Cardiac septum (tissue), 1 donor: ENCODE data around the gene ZNF189. TPM values are rescaled to one million over a fixed set of nuclear protein-coding genes. Genes with fewer than 3 reads are reported as not detected.
"Not testable (repeated sequence)": the region's sequence is repeated elsewhere in the genome, so short reads cannot be mapped to it uniquely, and the experiment has no call there.

Source experiments
- DNase-seq: peaks from one replicate; pipeline ENCODE4 v3.0.0-alpha.2; 2020; ENCODE audit warnings: low spot score
- intact Hi-C: fragments of 100-400 bp; cut with DNase I; formaldehyde crosslinking; loops from one replicate; pipeline ENCODE4 v1.14.0; 2022
- total RNA-seq: library from RNA; stranded (reverse); fragmentation: NEBNext Ultra II Directional; extraction: Animal tissue kit (Norgen Biotek cat#: 25700); gene quantifications from one replicate; pipeline ENCODE4 v1.2.1, GENCODE V29; 2021
- donor health status: DM: no; HTN: no; CAD: no.

Gene ZNF189
- total RNA-seq, 1 donor from 2014 or later = 18.8 TPM

DNA sequence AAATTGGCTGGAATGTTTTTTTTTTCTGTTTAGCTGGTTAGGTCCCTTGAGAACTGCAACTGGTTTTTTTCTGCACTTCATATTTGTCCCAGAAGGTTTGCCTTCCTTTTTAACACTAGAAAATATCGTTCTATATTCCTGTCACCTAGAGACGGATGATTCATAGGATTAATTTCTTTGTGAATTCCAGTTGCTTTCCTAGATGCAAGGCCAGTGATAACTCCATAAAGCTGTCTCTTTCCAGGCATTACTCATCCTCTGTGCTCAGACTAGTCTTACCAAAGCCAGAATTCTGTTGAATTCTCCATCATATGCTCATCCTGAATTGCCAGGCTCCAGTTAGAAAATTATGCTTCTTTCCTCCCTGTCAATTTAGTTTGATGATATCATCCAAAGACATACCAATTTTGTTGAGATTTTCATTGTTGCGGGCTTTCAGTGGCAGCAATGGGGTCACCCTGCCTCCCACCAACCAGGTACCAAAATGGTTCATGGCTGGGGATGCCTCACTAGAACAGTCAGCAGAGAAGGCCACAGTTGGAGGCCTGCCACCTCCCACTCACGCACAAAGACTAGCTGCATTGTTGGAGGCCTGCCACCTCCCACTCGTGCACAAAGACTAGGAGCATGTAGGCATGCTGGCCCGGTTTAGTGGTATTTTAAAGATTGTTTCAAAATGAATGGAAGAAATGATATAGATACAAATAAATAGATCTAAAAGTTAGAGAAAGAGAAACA lies 22.4 kb upstream of the ZNF189 start:
- intact Hi-C loops = no loop called here
- no peak for DNase-seq

DNA sequence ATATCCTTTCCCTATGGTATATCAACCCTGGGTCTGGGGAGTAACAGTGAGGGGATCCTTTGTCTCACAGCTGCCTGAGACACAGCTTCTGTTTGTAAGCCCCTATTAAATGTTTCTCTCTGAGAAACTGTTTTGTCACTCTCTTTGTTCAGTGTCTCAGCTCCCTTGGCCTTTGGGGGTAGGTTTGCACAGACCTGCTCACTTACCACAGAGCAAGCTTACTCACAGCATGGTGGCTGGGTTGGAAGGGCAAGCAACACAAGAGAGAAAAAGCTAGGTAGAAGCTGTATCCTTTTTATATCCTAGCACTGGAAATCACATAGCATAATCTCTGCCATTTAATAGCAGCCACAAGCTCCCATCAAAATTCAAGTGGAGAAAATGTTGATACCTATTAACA lies 18.4 kb upstream of the ZNF189 start:
- intact Hi-C loops = no loop called here
- DNase-seq = no peak

GRCh38 chr9:101381118-101381517 lies 17.5 kb upstream of the ZNF189 start:
- intact Hi-C loops = no loop called here
- no peak for DNase-seq

DNA sequence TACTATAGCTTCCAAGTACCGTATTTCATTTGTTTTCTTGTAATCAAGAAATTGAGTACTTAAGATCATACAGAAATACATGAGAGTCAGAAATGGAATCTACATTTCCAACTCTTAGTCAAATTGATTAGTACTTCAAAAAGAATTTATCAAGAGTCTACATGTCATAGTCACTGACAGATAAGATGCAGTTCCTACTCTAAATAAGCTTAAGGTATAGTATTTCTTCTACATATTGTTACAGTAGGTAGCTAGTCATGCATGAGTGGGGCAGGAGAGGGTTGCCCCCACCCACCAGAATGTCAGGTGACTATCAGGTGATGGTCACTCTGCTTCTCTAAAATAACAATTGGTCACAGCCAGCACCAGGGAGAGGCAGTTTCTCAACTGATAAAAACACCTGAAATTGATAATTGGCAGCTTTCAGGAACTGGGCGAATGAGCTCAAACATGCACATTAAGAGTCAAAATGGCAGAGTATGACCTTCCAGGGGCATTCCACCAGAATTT lies 16.8 kb upstream of the ZNF189 start:
- no peak for DNase-seq
- intact Hi-C loops = no loop called here

DNA sequence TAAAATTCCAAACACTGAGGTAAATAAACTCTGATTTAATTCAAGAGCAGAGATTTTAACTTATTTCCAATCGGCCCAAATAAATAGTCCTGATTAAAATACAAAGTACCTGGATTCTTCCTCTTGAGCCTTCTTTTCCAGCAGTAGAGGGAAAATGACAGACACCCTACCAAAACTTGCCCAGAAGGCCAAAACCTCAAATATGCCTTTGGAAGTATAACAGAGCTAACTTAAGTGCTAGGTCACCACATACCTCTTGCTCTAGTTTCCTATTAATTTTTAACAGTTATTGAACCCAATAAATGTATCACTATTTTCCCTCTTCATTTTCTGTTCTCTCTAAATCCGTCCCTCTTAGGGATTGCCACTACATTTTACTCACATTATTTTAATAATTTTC lies 15.3 kb upstream of the ZNF189 start:
- intact Hi-C loops = no loop called here
- DNase-seq = no peak

DNA sequence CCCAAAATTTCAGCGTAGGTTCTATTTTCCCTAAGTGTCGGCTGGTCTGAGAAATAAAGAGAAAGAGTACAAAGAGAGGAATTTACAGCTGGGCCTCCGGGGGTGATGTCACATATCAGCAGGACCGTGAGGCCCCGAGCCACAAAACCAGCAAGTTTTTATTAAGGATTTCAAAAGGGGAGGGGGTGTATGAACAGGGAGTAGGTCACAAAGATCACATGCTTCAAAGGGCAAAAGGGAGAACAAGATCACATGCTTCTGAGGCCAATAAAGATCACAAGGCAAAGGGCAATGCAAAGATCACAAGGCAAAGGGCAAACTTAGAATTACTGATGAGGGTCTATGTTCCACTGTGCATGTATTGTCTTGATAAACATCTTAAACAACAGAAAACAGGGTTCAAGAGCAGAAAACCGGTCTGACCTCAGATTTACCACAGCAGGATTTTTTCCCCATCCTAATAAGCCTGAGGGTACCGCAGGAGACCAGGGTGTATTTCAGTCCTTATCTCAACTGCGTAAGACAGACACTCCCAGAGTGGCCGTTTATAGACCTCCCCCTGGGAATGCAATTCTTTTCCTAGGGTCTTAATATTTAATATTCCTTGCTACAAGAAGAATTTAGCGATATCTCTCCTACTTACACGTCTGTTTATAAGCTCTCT lies 13.6 kb upstream of the ZNF189 start, which contains the start of gene BAAT:
BAAT (minus strand) TSS at position 134 of the 664 bp plus-strand sequence. CDS start 13,602 bp downstream, outside the sequence.
- DNase-seq, intact Hi-C loops: not testable (repeated sequence)

GRCh38 chr9:101387871-101388506 lies 10.7 kb upstream of the ZNF189 start:
- DNase-seq = no peak
- intact Hi-C loops = no loop called here

DNA sequence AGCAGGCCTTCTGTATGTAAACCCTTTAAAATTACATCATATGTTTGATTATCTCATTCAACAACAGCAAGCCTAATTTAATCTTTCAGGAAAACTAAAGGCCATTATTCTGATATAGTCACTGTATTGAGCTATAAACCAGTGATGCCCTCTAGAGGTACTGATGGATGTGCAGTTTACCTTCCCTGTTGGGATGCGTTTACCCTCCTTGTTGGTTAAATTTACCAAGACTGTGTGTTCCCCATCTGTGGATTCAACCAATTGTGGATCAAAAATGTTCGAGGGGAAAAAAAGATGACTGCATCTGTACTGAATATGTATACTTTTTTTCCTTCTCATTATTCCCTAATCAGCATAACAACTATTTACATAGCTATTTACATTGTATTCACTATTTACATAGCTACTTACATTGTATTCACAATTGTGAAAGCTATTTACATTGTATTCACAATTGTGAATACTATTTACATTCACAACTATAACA lies 10.1 kb upstream of the ZNF189 start:
- intact Hi-C loops = no loop called here
- no peak for DNase-seq

DNA sequence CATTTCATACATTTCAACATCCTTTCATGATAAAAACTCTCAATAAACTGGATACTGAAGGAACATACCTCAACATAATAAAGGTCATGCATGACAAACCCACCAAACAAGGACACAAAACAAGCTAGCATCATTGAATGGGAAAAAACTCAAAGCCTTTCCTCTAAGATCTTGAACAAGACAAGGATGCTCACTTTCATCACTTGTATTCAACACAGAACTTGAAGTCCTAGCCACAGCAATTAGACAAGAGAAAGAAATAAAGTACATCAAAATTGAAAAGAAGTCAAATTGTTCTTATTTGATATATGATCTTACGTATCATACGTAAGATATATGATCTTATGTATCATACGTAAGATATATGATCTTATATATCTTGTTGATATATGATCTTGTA lies 5.5 kb upstream of the ZNF189 start:
- DNase-seq = no peak

DNA sequence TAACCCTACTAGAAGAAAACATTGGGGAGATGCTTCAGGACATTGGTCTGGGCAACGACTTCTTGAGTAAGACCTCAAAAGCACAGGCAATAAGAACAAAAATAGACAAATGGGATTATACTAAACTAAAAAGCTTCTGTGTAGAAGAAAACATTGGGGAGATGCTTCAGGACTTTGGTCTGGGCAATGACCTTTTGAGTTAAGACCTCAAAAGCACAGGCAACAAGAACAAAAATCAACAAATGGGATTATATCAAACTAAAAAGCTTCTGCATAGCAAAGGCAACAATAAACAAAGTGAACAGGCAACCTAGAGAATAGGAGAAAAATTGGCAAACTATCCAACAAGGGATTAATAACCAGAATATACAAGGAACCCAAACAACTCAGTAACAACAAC lies 4.0 kb upstream of the ZNF189 start:
- no peak for DNase-seq
- intact Hi-C loops = loop anchor here (5.0 kb wide), 1 partner anchor 138 kb away; the partner anchor contains the start of gene RNF20

More for the DNA sequence above, 5.5 kb upstream of the ZNF189 start:
- intact Hi-C loops = no loop called here

DNA sequence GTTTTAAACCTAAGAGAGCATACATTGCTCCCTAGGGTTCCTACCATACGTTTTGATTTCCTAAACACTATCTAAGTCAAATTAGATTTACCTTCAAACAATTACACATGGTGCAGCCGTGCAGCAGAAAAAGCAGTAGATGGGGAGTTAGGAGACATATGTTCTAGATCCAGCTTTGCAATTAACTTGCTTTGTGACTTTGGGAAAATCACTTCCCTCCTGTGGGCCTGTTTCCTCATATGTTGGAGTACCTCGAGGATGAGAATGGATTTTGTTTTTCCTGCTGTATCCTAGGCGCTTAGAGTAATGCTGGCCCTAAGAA lies 944 bp upstream of the ZNF189 start:
- intact Hi-C loops = loop anchor here (5.0 kb wide), 1 partner anchor 135 kb away; the partner anchor contains the start of gene RNF20
- no peak for DNase-seq

DNA sequence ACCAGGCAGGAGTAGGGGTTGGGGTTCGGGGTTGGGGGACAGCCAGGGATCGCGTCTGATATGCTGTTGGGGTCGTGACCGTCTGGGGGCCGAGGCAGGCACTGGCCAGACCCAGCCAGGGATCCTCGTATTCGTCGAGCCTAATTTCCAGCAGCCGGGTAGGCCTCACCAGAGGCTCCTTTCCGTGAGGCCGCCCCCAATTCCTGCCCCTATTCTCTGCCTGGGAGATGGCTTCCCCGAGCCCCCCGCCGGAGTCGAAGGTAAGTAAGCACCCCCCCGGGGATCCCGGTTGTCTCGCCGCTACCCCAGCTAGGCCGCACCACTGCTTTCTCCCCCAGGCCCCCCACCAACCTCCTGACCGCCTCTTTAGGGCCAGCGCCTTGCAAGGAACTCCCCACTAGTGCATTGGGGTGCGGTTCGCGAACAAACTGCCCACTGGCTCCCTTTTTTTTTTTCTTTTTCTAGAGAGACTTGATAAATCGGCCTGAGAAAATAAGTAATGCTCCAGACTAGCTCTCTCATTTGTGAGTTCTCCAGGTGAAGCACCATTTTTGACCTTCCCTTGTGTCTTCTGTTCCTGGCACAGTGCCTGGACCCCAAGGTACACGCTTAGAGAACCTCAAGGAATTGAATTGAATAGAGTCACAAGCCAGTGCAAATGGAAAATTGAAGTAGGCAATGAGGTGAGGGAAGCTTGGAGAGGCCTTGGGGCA lies 435 bp downstream of the ZNF189 start:
- DNase-seq = peak; percentile 76
- intact Hi-C loops = loop anchor here (5.0 kb wide), 1 partner anchor 133 kb away; the partner anchor contains the start of gene RNF20

- intact Hi-C loops = loop anchor here (5.0 kb wide), 1 partner anchor 133 kb away; the partner anchor contains the start of gene RNF20
- no peak for DNase-seq
Observed at GRCh38 chr9:101399643-101399970, 956 bp downstream of the ZNF189 start.

DNA sequence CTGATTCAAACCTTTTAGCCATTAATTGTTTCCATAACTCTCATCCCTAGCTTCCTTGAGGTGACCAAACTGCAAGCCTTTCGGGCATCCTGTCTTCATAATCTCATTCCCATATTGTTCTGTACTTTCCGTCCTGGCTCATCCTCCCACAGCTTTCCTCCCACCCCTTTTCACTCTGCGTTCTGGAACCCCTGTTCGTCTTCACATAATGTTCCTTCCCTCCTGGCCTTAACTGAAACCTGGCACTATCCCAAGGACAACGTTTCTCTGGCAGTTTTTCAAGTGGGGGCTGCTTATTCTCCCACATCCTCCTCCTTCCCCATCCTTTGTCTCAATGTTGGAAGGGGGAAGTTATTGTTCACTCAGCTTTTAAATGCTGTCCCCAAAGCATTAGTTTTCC lies 1.5 kb downstream of the ZNF189 start:
- no peak for DNase-seq
- intact Hi-C loops = no loop called here

- intact Hi-C loops = no loop called here
Observed at GRCh38 chr9:101403516-101404285, 5.0 kb downstream of the ZNF189 start.

DNA sequence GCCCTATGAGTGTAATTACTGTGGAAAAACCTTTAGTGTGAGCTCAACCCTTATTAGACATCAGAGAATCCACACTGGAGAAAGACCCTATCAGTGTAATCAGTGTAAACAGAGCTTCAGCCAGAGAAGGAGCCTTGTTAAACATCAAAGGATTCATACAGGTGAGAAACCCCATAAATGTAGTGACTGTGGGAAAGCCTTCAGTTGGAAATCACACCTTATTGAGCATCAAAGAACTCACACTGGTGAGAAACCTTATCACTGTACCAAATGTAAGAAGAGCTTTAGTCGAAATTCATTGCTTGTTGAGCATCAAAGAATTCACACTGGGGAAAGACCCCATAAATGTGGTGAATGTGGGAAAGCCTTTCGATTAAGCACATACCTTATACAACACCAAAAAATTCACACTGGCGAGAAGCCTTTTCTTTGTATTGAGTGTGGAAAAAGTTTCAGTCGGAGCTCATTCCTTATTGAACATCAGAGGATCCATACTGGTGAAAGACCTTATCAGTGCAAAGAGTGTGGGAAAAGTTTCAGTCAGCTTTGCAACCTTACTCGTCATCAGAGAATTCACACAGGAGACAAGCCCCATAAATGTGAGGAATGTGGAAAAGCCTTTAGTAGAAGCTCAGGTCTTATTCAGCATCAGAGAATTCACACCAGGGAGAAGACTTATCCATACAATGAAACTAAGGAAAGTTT lies 9.9 kb downstream of the ZNF189 start:
- intact Hi-C loops = no loop called here

More at GRCh38 chr9:101403516-101404285, 5.0 kb downstream of the ZNF189 start:
- no peak for DNase-seq

DNA sequence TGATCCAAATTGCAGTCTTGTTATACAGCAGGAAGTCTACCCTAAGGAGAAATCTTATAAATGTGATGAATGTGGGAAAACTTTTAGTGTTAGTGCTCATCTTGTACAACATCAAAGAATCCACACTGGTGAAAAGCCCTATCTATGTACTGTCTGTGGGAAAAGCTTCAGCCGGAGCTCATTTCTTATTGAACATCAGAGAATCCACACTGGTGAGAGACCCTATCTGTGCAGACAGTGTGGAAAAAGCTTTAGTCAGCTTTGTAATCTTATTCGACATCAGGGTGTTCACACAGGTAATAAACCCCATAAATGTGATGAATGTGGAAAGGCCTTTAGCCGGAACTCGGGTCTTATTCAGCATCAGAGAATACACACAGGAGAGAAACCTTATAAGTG lies 10.4 kb downstream of the ZNF189 start:
- intact Hi-C loops = no loop called here

More for the DNA sequence above, 9.9 kb downstream of the ZNF189 start:
- DNase-seq = no peak

DNA sequence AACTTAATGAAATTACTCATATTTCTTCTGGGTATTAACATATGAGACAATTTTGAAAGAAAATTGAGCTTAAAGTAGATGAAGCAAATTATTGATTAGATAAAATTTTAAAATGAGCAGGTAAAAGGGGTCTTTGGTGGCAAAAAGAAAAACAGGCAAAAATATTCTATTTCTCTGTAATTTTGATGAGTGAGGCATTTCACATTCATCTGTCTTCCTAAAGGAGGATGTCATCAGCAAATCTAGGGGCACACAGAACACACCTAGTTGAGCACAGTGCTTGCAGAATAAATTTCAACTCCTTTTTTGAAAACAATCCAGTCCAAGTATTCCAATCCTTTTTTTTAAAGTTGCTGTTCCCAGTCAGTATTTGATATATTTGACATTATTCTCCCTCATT lies 16.2 kb downstream of the ZNF189 start:
- intact Hi-C loops = no loop called here
- DNase-seq = no peak

More for the DNA sequence above, 10.4 kb downstream of the ZNF189 start:
- no peak for DNase-seq
